ENCODE measurements around the gene EFCAB12. TPM values are rescaled to one million over a fixed set of nuclear protein-coding genes. Genes with fewer than 3 reads are reported as not detected.

Gene EFCAB12
- total RNA-seq, 2 donors from 2014 or later, result 0.33 to 0.73 TPM

- peak; percentile 92 for DNase-seq
- no peak overlapping the region for H3K4me3 Mint-ChIP-seq
- H3K4me1 ChIP-seq (ENCODE audit: control insufficient read depth, insufficient read depth, low read length), result no peaks in the 10 kb centered on the region
- no peak overlapping the region for H3K27ac Mint-ChIP-seq
- peaks cover 9% of the 10 kb centered on the region for H3K9me3 Mint-ChIP-seq
- peaks cover 18% of the 10 kb centered on the region for H3K4me1 Mint-ChIP-seq
- no peak overlapping the region for H3K4me3 ChIP-seq (ENCODE audit: low read length)
- no peak overlapping the region for H3K27ac ChIP-seq (ENCODE audit: low read depth, low read length)
- peaks cover 17% of the 10 kb centered on the region for H3K36me3 ChIP-seq (ENCODE audit: control insufficient read depth, insufficient read depth, low read length)
- no peaks in the 10 kb centered on the region for H3K27me3 Mint-ChIP-seq (ENCODE audit: insufficient read depth)
- WGBS, 2 experiments (ENCODE audit: insufficient coverage in 1 of 2, insufficient read length in 1 of 2), result 54 to 62% methylated on average over 6 of the region's 6 CpGs
- H3K9ac ChIP-seq (ENCODE audit: extremely low read depth, low read length, poor library complexity, severe bottlenecking), result no peak overlapping the region
- no peaks in the 10 kb centered on the region for H3K27me3 ChIP-seq (ENCODE audit: control insufficient read depth, insufficient read depth, low read length, poor library complexity, severe bottlenecking)
- H3K9me3 ChIP-seq (ENCODE audit: control insufficient read depth, low read length), result peaks cover 23% of the 10 kb centered on the region
- TF ChIP-seq CTCF (conservative IDR thresholded peaks at IDR 0.05), result peak; percentile 93
- H3K36me3 Mint-ChIP-seq (ENCODE audit: low read depth), result peaks cover 17% of the 10 kb centered on the region
Observed at GRCh38 chr3:129383292-129383860, 45.1 kb downstream of the EFCAB12 start.

- Mint-ChIP-seq H3K4me1 (peaks cover 8% of the 10 kb centered on the region), H3K27me3 (ENCODE audit: insufficient read depth) (no peaks in the 10 kb centered on the region), H3K9me3 (peaks cover 14% of the 10 kb centered on the region), H3K4me3 (no peak overlapping the region), H3K36me3 (ENCODE audit: low read depth) (peaks cover 7% of the 10 kb centered on the region), H3K27ac (no peak overlapping the region)
- no peak for DNase-seq
- H3K4me1 ChIP-seq (ENCODE audit: control insufficient read depth, insufficient read depth, low read length), result no peaks in the 10 kb centered on the region
- no peaks in the 10 kb centered on the region for H3K27me3 ChIP-seq (ENCODE audit: control insufficient read depth, insufficient read depth, low read length, poor library complexity, severe bottlenecking)
- no peak overlapping the region for H3K27ac ChIP-seq (ENCODE audit: low read depth, low read length)
- H3K9ac ChIP-seq (ENCODE audit: extremely low read depth, low read length, poor library complexity, severe bottlenecking), result no peak overlapping the region
- H3K36me3 ChIP-seq (ENCODE audit: control insufficient read depth, insufficient read depth, low read length), result peaks cover 7% of the 10 kb centered on the region
- H3K9me3 ChIP-seq (ENCODE audit: control insufficient read depth, low read length), result peaks cover 31% of the 10 kb centered on the region
- TF ChIP-seq CTCF (conservative IDR thresholded peaks at IDR 0.05), result no peak
- WGBS, 2 experiments (ENCODE audit: insufficient coverage in 1 of 2, insufficient read length in 1 of 2), result 60 to 90% methylated on average over 1 to 2 of the region's 2 CpGs
- no peak overlapping the region for H3K4me3 ChIP-seq (ENCODE audit: low read length)
Observed at GRCh38 chr3:129382366-129382765, 46.1 kb downstream of the EFCAB12 start.

GRCh38 chr3:129379582-129380358 lies 48.7 kb downstream of the EFCAB12 start:
- Histone ChIP-seq H3K4me3 (ENCODE audit: low read length) (no peak overlapping the region), H3K27ac (ENCODE audit: low read depth, low read length) (no peak overlapping the region), H3K27me3 (ENCODE audit: control insufficient read depth, insufficient read depth, low read length, poor library complexity, severe bottlenecking) (no peaks in the 10 kb centered on the region), H3K4me1 (ENCODE audit: control insufficient read depth, insufficient read depth, low read length) (peaks cover under 1% of the 10 kb centered on the region), H3K36me3 (ENCODE audit: control insufficient read depth, insufficient read depth, low read length) (no peaks in the 10 kb centered on the region), H3K9ac (ENCODE audit: extremely low read depth, low read length, poor library complexity, severe bottlenecking) (no peak overlapping the region), H3K9me3 (ENCODE audit: control insufficient read depth, low read length) (peaks cover 30% of the 10 kb centered on the region)
- Mint-ChIP-seq H3K27me3 (ENCODE audit: insufficient read depth) (no peaks in the 10 kb centered on the region), H3K4me3 (no peak overlapping the region), H3K4me1 (peaks cover 8% of the 10 kb centered on the region), H3K36me3 (ENCODE audit: low read depth) (no peaks in the 10 kb centered on the region), H3K27ac (no peak overlapping the region), H3K9me3 (peaks cover 14% of the 10 kb centered on the region)
- WGBS, 2 experiments (ENCODE audit: insufficient coverage in 1 of 2, insufficient read length in 1 of 2), result 95 to 100% methylated on average over 4 to 7 of the region's 7 CpGs
- no peak for TF ChIP-seq CTCF (conservative IDR thresholded peaks at IDR 0.05)
- no peak for DNase-seq
